ENCODE measurements around the gene MICAL1.
A peak's percentile ranks its signal among the peaks of the same experiment; 100 is the strongest.

Gene MICAL1

DNA sequence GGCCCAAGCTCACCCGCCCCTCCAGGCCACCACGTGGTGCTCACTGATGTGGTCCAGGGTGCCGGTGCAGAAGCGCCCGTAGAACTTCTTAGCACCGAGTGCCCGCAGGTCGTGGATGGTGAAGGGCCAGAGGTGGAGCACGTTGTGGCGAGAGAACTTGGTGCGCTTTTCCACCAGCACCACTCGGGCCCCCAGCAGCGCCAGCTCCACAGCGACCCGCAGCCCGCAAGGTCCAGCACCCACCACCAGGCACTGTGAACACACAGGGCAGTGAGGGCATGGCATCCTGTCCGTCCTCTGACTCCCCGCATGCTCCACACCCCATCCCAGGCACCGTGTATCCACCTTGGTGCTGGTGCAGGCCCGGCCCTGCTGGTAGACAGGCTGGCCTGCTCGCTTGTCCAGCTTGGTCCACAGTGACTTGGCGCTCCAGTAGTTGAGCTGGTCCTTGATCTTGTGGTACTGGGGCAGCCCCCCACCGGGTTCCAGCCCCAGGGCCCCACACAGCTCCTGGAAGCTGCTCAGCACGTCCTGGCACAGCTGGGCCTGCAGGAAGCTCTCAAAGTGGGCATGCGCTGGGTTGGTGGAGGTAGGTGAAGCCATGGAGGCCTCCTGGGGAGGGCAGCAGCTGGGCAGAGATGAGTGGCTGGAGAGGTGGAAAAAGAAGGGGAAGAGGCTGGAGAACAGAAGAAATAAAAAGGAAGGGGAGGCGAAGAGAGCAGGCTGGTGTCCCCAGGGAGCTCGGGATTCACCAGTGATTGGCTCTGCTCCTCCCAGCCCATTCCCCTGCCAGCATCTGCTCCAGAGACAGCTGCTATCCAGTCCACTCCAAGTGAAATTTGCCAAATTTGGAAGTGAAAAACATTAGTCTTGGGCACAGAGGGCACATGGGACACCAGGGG, 1.7 kb downstream of the MICAL1 start:
- H3K9me3 Mint-ChIP-seq, result no peaks in the 10 kb centered on the region
- peaks cover 80% of the 10 kb centered on the region for H3K4me1 Mint-ChIP-seq (ENCODE audit: low read depth)
- H3K36me3 Mint-ChIP-seq (ENCODE audit: low read depth), result peaks cover 68% of the 10 kb centered on the region
- H3K27me3 Mint-ChIP-seq, result no peaks in the 10 kb centered on the region
- intact Hi-C loops (cut with micrococcal nuclease), result loop anchor here (2.0 kb wide), 2 partner anchors 13 to 29 kb away; partner anchors contain the start of genes PPIL6, SMPD2 and ZBTB24
- peak overlapping the region; percentile 96 for H3K4me3 Mint-ChIP-seq
- H3K27ac Mint-ChIP-seq, result peak overlapping the region; percentile 95

DNA sequence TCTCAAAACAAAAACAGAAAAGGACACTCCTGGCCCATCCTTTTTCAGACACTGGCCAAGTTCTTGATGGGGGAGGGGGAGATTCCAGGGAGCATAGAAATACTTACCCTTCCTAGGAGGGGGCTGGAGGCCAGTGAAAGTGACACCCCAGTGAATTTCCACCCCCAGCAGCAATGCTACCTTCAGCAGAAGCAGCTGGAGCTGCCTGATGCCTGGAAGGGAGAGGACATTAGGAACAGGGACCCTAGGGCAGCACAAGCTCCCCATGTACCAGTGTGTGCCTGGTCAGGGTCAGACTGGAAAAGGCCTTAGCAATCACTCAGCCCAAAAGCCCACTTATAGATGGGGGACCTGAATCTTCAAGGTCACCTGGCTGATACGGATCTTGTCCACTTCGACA, 2.4 kb downstream of the MICAL1 start:
- Mint-ChIP-seq H3K27me3 (no peaks in the 10 kb centered on the region), H3K4me1 (ENCODE audit: low read depth) (peaks cover 80% of the 10 kb centered on the region), H3K36me3 (ENCODE audit: low read depth) (peaks cover 75% of the 10 kb centered on the region), H3K9me3 (no peaks in the 10 kb centered on the region), H3K27ac (no peak overlapping the region), H3K4me3 (no peak overlapping the region)
- intact Hi-C loops (cut with micrococcal nuclease), result no loop called here

DNA sequence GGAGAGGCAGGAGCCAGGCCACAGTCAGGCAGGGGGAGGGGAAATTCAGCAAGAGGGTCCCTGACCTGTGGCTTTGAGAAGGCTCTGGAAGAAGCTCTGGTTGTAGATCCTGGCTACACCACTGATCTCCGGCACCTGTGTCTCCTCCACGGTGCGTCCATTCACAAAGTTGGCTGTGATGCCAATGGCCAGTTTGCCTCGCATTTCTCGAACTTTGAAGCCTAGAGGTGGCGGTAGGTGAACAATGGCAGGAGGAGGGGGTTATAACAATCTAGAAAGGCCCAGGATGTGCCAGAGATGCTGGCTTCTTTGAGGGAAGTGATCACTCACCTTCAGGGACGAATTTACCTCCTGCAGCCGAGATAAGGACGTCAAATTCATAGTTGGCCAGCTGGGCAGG, 3.4 kb downstream of the MICAL1 start:
- intact Hi-C loops (cut with micrococcal nuclease), result no loop called here
- no peak overlapping the region for H3K4me3 Mint-ChIP-seq

DNA sequence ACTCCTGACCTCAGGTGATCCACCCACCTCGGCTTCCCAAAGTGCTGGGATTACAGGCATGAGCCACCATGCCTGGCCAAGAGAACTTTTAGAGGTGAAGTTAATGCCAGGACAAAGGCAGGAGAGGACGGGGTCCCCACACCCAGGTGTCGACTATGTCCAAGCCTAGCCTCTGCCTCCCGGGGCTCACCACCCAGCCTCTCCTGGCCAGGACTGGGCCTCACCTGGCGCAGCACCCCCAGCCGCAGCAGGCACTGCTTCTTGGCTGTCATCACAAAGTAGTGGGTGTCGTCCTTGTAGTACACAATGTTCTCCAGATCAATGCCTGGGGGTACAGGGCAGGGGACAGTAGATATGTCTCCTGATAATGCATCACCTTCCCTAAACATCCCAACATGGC, 4.2 kb downstream of the MICAL1 start:
- intact Hi-C loops (cut with micrococcal nuclease), result no loop called here
- Mint-ChIP-seq H3K4me1 (ENCODE audit: low read depth) (peaks cover 81% of the 10 kb centered on the region), H3K9me3 (no peaks in the 10 kb centered on the region), H3K27me3 (no peaks in the 10 kb centered on the region), H3K36me3 (ENCODE audit: low read depth) (peaks cover 92% of the 10 kb centered on the region), H3K27ac (no peak overlapping the region), H3K4me3 (no peak overlapping the region)

More for the DNA sequence above, 3.4 kb downstream of the MICAL1 start:
- no peak overlapping the region for H3K27ac Mint-ChIP-seq
- H3K27me3 Mint-ChIP-seq, result no peaks in the 10 kb centered on the region
- peaks cover 81% of the 10 kb centered on the region for H3K4me1 Mint-ChIP-seq (ENCODE audit: low read depth)
- H3K9me3 Mint-ChIP-seq, result no peaks in the 10 kb centered on the region
- H3K36me3 Mint-ChIP-seq (ENCODE audit: low read depth), result peaks cover 84% of the 10 kb centered on the region

DNA sequence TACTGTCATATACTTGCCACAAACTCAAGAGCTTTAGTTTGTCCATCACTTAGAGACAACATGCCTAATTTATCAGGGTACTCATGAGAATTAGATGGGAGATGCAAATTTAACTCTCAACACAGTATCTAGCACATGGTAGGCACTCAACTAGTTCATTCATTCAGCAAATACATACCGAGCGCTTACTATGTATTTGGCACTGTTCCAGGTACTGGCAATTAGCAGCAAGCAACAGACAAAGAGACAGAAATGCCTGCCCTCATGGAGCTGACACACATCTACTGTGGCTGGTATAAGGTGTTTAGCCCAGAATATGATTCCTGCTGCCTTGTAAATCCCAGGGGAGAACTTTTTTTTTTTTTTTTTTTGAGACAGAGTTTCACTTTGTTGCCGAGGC, 4.8 kb downstream of the MICAL1 start:
- intact Hi-C loops (cut with micrococcal nuclease), result no loop called here
- H3K27me3 Mint-ChIP-seq, result no peaks in the 10 kb centered on the region
- peaks cover 98% of the 10 kb centered on the region for H3K36me3 Mint-ChIP-seq (ENCODE audit: low read depth)
- no peaks in the 10 kb centered on the region for H3K9me3 Mint-ChIP-seq
- no peak overlapping the region for H3K27ac Mint-ChIP-seq
- H3K4me3 Mint-ChIP-seq, result no peak overlapping the region
- H3K4me1 Mint-ChIP-seq (ENCODE audit: low read depth), result peaks cover 83% of the 10 kb centered on the region

DNA sequence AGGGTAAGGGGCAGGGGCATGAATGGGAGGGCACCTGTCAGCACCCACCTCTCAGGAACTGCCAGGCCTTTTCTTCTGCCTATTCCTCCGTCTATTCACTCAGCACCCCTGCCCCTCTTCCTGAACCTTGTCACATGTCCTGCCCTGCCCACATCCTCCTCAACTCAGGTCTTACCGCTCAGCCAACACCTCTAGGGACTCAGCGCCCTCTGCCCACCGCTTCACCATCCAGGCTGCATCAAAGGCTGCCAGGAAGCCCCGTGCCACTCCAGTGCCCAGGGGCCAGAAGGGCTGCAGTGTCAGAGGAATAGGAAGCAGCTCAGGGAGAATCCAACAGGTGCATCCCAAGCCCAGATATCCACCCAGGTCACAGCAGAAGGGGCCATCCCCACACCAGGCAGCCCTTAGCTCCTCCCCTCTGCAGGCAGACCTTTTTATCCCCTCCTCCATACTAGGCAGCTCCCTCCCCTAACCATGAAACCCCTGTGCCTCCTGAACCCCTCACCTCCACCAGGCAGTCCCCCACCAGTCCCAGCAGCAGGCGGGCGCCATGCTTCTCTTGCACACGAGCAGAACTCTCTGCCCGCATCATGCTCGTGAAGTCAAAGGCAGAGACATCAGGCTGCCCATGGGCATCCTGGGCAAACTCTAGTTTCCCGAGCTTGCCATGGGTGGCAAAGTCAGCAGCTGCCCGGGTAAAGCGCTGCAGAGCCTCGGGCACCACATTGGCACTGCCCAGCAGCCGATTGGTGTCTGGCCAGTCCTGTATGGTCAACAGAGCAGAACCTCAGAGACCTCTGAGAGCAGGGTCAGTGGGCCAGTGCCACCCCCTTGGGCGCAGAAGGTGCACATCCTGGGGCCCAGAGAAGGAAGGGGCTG, 5.5 kb downstream of the MICAL1 start:
- peak overlapping the region; percentile 20 for H3K27ac Mint-ChIP-seq
- no peaks in the 10 kb centered on the region for H3K27me3 Mint-ChIP-seq
- no peaks in the 10 kb centered on the region for H3K9me3 Mint-ChIP-seq
- H3K4me1 Mint-ChIP-seq (ENCODE audit: low read depth), result peaks cover 86% of the 10 kb centered on the region
- no peak overlapping the region for H3K4me3 Mint-ChIP-seq
- H3K36me3 Mint-ChIP-seq (ENCODE audit: low read depth), result peaks cover 100% of the 10 kb centered on the region
- intact Hi-C loops (cut with micrococcal nuclease), result no loop called here

DNA sequence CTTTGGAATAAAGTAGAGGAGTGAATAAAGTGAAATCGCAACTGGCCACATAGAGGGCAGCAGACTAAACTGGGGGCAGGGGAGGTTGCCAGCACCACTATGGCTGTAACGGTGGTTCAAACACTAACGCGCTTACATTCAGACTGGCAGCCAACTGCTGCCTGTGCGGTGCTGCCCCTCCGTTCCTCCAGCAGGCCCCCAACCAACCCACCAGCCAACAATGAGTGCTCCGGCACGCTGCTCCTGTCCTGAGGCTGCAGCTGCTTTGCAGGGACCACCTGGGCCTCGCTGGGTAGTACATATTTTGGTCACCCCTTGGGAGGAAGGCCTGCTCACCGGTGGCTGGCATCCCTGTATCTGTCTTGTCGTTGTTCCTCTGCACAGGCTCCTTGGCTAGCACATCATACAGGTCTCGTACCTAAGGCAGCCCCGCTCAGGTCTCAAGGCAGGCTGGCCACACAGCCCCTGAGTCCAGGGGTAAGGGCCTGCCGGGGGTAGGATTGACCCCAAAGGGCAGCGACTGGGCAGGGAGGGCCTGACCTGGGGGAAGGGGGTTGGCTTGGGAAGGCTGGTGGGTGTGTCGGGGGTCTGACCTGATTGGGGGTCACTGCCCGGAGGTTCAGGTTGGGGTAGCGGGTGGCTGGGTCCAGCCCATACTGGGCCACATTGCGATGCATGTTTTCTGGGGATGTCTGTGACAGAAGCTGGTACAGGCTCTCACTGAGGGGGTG, 6.3 kb downstream of the MICAL1 start:
- intact Hi-C loops (cut with micrococcal nuclease), result no loop called here
- Mint-ChIP-seq H3K4me1 (ENCODE audit: low read depth) (peaks cover 87% of the 10 kb centered on the region), H3K4me3 (no peak overlapping the region)

DNA sequence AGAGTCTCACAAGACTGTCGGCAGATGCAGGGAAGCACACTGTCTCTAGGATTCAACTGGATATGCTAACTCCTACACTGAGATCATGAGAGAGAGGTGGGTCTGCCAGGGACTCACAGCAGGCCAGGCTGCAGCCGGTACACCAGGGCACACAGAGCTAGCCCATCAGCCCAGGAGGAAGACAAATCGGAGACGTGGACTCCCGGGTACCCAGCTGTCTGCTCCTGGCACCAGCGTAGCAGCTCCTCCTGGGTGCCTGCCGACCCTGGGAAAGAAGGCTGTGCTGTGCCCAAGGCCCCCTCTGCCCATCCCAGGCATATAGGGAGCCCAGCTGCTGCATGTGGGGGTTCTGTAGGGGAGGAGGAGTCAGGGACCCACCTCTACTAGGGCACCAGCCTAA, 7.0 kb downstream of the MICAL1 start:
- H3K27me3 Mint-ChIP-seq, result no peaks in the 10 kb centered on the region
- no peaks in the 10 kb centered on the region for H3K9me3 Mint-ChIP-seq
- peaks cover 87% of the 10 kb centered on the region for H3K4me1 Mint-ChIP-seq (ENCODE audit: low read depth)
- H3K36me3 Mint-ChIP-seq (ENCODE audit: low read depth), result peaks cover 100% of the 10 kb centered on the region
- intact Hi-C loops (cut with micrococcal nuclease), result no loop called here
- peak overlapping the region; percentile 85 for H3K27ac Mint-ChIP-seq
- no peak overlapping the region for H3K4me3 Mint-ChIP-seq

More for the DNA sequence above, 6.3 kb downstream of the MICAL1 start:
- Mint-ChIP-seq H3K9me3 (no peaks in the 10 kb centered on the region), H3K27me3 (no peaks in the 10 kb centered on the region), H3K27ac (no peak overlapping the region), H3K36me3 (ENCODE audit: low read depth) (peaks cover 100% of the 10 kb centered on the region)

DNA sequence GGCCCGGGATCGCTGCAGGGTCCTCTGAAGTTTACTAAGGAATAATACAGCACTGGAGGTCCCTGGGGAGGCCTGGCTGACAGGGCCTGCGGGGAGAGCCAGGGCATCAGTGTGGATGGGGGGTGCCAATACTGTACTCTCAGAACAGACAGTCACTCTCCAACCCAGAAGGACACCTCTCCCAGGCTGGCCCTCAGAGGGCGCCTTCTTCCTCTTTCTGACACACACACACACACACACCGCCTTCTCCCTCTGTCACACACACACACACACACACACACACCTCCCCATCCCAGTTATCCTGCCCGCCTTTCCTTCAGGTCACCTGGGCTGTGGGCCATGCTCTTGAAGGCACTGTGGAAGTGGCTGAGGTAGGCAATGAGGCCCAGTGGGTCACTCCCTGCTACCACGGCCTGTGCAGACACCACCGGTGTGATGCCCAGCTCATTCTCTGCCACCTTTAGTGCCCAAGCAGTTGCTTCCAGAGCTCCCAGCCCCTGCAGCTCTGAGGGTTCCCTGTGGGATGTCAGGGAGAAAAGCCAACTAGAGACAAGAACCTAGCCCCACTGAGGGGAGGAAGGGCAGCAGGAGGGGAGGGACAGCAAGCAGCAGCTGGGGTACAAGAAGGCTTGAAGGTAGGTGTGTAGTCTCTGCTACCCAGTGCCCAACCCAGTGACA, 7.6 kb downstream of the MICAL1 start:
- Mint-ChIP-seq H3K27ac (peak overlapping the region; percentile 85), H3K4me1 (ENCODE audit: low read depth) (peaks cover 87% of the 10 kb centered on the region), H3K9me3 (no peaks in the 10 kb centered on the region), H3K27me3 (no peaks in the 10 kb centered on the region), H3K36me3 (ENCODE audit: low read depth) (peaks cover 100% of the 10 kb centered on the region), H3K4me3 (no peak overlapping the region)
- intact Hi-C loops (cut with micrococcal nuclease), result no loop called here

DNA sequence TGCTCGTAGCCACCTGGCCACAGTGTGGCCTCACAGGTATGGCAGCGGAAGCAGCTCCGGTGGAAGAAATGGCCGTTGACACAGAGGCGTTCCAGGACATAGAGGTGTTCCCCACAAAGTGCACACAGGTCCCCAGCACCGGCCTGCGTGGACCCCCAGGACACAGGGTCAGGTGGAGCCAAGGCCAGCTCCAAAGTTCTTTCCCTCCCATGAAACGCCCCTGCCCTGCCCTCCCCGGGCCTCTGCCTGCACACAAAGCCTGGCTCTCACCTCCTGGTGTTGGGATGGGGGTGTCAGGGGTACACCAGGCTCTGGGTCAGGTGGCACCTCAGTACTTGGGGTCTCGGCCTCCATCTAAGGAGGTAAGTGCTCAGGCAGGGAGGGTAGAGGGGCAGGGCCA, 8.5 kb downstream of the MICAL1 start:
- H3K27ac Mint-ChIP-seq, result peak overlapping the region; percentile 85
- intact Hi-C loops (cut with micrococcal nuclease), result no loop called here
- no peaks in the 10 kb centered on the region for H3K27me3 Mint-ChIP-seq
- H3K4me1 Mint-ChIP-seq (ENCODE audit: low read depth), result peaks cover 91% of the 10 kb centered on the region
- H3K4me3 Mint-ChIP-seq, result no peak overlapping the region
- H3K36me3 Mint-ChIP-seq (ENCODE audit: low read depth), result peaks cover 100% of the 10 kb centered on the region
- H3K9me3 Mint-ChIP-seq, result no peaks in the 10 kb centered on the region

DNA sequence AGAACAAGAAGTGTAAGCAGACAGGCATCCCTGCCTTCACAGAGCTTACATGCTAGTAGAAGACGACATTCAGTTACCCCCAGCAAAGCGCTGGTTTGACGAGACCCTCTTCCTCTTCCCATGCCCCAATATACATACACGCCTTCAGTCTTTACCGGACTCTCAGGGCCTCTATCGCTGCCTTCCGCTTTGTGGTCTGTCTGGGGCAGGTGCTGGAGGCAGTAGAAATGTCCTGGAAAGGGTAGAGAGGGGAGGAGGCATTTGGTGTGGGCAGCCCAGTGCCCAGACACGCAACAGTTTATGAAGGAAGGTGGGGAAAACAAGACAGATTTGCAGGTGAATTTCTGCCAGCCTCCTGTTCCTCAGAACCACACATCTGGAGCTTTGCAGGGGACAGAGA, 9.0 kb downstream of the MICAL1 start:
- Mint-ChIP-seq H3K27me3 (no peaks in the 10 kb centered on the region), H3K9me3 (no peaks in the 10 kb centered on the region), H3K36me3 (ENCODE audit: low read depth) (peaks cover 99% of the 10 kb centered on the region), H3K4me3 (no peak overlapping the region), H3K4me1 (ENCODE audit: low read depth) (peaks cover 91% of the 10 kb centered on the region), H3K27ac (peak overlapping the region; percentile 85)
- intact Hi-C loops (cut with micrococcal nuclease), result no loop called here

DNA sequence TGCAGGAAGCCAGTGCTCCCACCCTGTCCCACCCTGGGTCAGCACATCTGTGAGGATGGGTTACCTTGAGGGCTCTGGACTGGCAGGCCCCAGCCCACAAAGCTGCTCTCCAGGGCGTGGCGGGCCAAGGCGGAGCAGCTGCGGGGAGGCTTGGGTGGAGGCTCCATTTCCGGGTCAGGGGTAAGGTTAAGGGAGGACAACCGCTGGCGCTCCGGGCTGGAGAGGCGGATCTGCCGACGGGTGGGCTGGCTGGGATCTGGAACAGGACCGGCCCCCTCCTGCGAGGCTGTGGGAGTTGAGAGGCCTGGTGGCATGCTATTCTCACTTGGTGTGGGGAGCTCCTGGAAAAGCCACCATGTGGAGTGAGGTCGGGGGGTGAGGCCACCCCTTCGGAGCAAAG, 9.5 kb downstream of the MICAL1 start:
- no peaks in the 10 kb centered on the region for H3K27me3 Mint-ChIP-seq
- peak overlapping the region; percentile 22 for H3K4me3 Mint-ChIP-seq
- H3K9me3 Mint-ChIP-seq, result no peaks in the 10 kb centered on the region
- peak overlapping the region; percentile 85 for H3K27ac Mint-ChIP-seq
- H3K4me1 Mint-ChIP-seq (ENCODE audit: low read depth), result peaks cover 93% of the 10 kb centered on the region
- peaks cover 99% of the 10 kb centered on the region for H3K36me3 Mint-ChIP-seq (ENCODE audit: low read depth)
- intact Hi-C loops (cut with micrococcal nuclease), result no loop called here

DNA sequence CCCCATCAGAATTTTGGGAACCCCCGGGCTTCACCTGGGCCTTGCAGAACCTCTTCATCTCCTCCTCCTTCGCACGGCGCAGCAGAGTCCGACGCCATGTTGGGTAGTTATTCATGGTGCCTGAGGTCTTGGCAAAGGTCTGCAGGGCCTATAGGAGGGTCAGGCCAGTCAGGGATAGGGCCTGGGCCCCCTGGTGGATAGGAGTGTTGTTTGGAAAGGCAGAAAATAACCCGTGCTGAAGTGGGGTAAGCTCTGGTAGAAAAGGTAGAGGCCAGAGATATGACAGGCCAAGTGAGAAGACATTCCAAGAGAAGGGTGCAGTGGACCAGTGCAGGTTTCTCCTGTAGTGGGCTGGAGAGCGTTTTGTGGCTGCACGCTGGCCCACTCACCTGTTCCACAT, 10.2 kb downstream of the MICAL1 start:
- peaks cover 95% of the 10 kb centered on the region for H3K36me3 Mint-ChIP-seq (ENCODE audit: low read depth)
- peak overlapping the region; percentile 85 for H3K27ac Mint-ChIP-seq
- peaks cover 92% of the 10 kb centered on the region for H3K4me1 Mint-ChIP-seq (ENCODE audit: low read depth)
- H3K4me3 Mint-ChIP-seq, result no peak overlapping the region
- no peaks in the 10 kb centered on the region for H3K27me3 Mint-ChIP-seq
- intact Hi-C loops (cut with micrococcal nuclease), result no loop called here
- H3K9me3 Mint-ChIP-seq, result no peaks in the 10 kb centered on the region

Measured in dendritic cell treated with granulocyte-macrophage colony-stimulating factor and Interleukin-4, amounts not matched to agents 40 ng/mL and 50 ng/mL, for 4 days (primary cell).